T-helper 9 cell (primary cell): Measurements from ENCODE around the gene JAGN1.
"Not testable (repeated sequence)": the region's sequence is repeated elsewhere in the genome, so short reads cannot be mapped to it uniquely, and the experiment has no call there.

ENCODE experiments used
- DNase-seq: peaks from one replicate; pipeline ENCODE4 v3.0.0-alpha.2; 2020

Gene JAGN1

GRCh38 chr3:9918261-9919038 is 28.0 kb downstream of the JAGN1 start:
- DNase-seq = no peak

- DNase-seq = no peak
These were observed 37.7 kb downstream of the JAGN1 start for GRCh38 chr3:9928158-9928557.

- no peak for DNase-seq
These were observed 40.5 kb downstream of the JAGN1 start for GRCh38 chr3:9930804-9931418.

GRCh38 chr3:9932535-9932842 is 42.1 kb downstream of the JAGN1 start:
- no peak for DNase-seq

GRCh38 chr3:9932843-9933560 is 42.6 kb downstream of the JAGN1 start:
- peak; percentile 82 for DNase-seq

GRCh38 chr3:9933561-9934234 is 43.3 kb downstream of the JAGN1 start, which contains the start of gene CRELD1:
Gene CRELD1 (plus strand): TSS chr3:9933834. CDS start chr3:9934439, 605 bp downstream.
- DNase-seq = peak; percentile 94

GRCh38 chr3:9934235-9934621 is 43.8 kb downstream of the JAGN1 start:
- DNase-seq = peak; percentile 21

- DNase-seq = no peak
These were observed 44.6 kb downstream of the JAGN1 start for GRCh38 chr3:9934993-9935392.

GRCh38 chr3:9935966-9936510 is 45.6 kb downstream of the JAGN1 start:
- DNase-seq = no peak

- no peak for DNase-seq
These were observed 47.3 kb downstream of the JAGN1 start for GRCh38 chr3:9937486-9938238.

GRCh38 chr3:9938966-9939365 is 48.6 kb downstream of the JAGN1 start:
- no peak for DNase-seq

- DNase-seq = not testable (repeated sequence)
These were observed 49.5 kb downstream of the JAGN1 start for GRCh38 chr3:9939906-9940305.

GRCh38 chr3:9940746-9941145 is 50.3 kb downstream of the JAGN1 start:
- no peak for DNase-seq

GRCh38 chr3:9942164-9942563 is 51.8 kb downstream of the JAGN1 start:
- no peak for DNase-seq

- DNase-seq = no peak
These were observed 52.7 kb downstream of the JAGN1 start for GRCh38 chr3:9942934-9943690.
